K562 (cell line): Measurements from ENCODE around the gene ITK. TPM values are rescaled to one million over a fixed set of nuclear protein-coding genes. Genes with fewer than 3 reads are reported as not detected.
A peak's percentile ranks its signal among the peaks of the same experiment; 100 is the strongest.

ENCODE experiments used
- BCOR ChIP-seq: fragments of 450-650 bp; IDR thresholded peaks from 2 replicates; pipeline ENCODE4 v1.6.1; 2016
- CLOCK ChIP-seq: fragments of 250-450 bp; sonication (Bioruptor Pico); IDR thresholded peaks from 2 replicates; pipeline ENCODE4 v1.4.0; 2020; ENCODE audit warnings: mild to moderate bottlenecking, moderate library complexity, borderline replicate concordance
- ERF ChIP-seq: fragments of 450-650 bp; formaldehyde crosslinking; IDR thresholded peaks from 2 replicates; pipeline ENCODE4 v1.4.0; 2020; ENCODE audit warnings: mild to moderate bottlenecking, mixed read lengths
- FOSL1 ChIP-seq: fragments of 200-800 bp; sonication (Bioruptor generic); conservative IDR thresholded peaks from 2 replicates; pipeline ENCODE4 v1.6.1; 2016; ENCODE audit warnings: missing genetic modification characterization, missing compliant biosample characterization
- HOMEZ ChIP-seq: fragments of 250-450 bp; sonication (Bioruptor Pico); IDR thresholded peaks from 2 replicates; pipeline ENCODE4 v1.4.0; 2020; ENCODE audit warnings: mild to moderate bottlenecking, moderate library complexity
- ID3 ChIP-seq, 2 experiments: fragments of 250-450 bp in 1 of 2; fragments of 450-650 bp in 1 of 2; sonication (Bioruptor Pico) in 1 of 2; IDR thresholded peaks; 2 replicates each; pipeline versions ENCODE4 v1.6.1 to v1.8.0; 2016 to 2021; ENCODE audit warnings: mild to moderate bottlenecking in 2 of 2, moderate library complexity in 2 of 2, missing compliant biosample characterization in 1 of 2, missing genetic modification characterization in 1 of 2
- IRF2 ChIP-seq: sonication (generic); formaldehyde crosslinking; IDR thresholded peaks from 2 replicates; pipeline ENCODE4 v1.8.1; 2022; ENCODE audit warnings: mild to moderate bottlenecking, missing genetic modification reagents
- JUND ChIP-seq, 2 experiments: IDR thresholded peaks; 2 replicates in 1 of 2; 3 replicates in 1 of 2; pipeline ENCODE4 v1.6.1; 2011; ENCODE audit warnings: borderline replicate concordance in 2 of 2, low read depth in 2 of 2, low read length in 2 of 2, improper control_type of control experiment in 1 of 2, missing biosample characterization in 1 of 2, missing genetic modification characterization in 1 of 2, missing genetic modification reagents in 1 of 2
- KAT2B ChIP-seq: IDR thresholded peaks from one replicate; pipeline ENCODE4 v1.6.1; 2012; ENCODE audit warnings: low read depth, mild to moderate bottlenecking, control low read depth, inconsistent platforms, low read length, moderate library complexity
- KDM5B ChIP-seq: fragments of 200-600 bp; sonication (generic); IDR thresholded peaks from 2 replicates; pipeline ENCODE4 v1.6.1; 2012; ENCODE audit warnings: low read depth, mild to moderate bottlenecking, moderate library complexity, low read length, control low read depth, inconsistent platforms; ENCODE audit not compliant: insufficient replicate concordance
- MCM5 ChIP-seq: fragments of 450-650 bp; IDR thresholded peaks from 2 replicates; pipeline ENCODE4 v1.6.1; 2016; ENCODE audit warnings: low read depth
- MYC ChIP-seq, 2 experiments: fragments of 250-450 bp in 1 of 2; sonication (Bioruptor Pico) in 1 of 2; IDR thresholded peaks; 2 replicates each; pipeline versions ENCODE4 v1.5.1 to v1.6.1; 2012 to 2021; ENCODE audit warnings: low read depth in 2 of 2, borderline replicate concordance in 1 of 2, improper control_type of control experiment in 1 of 2, low read length in 1 of 2, mild to moderate bottlenecking in 1 of 2, moderate library complexity in 1 of 2
- POLR2AphosphoS5 ChIP-seq: IDR thresholded peaks from 2 replicates; pipeline ENCODE4 v1.6.1; 2011; ENCODE audit warnings: mild to moderate bottlenecking, low read depth, low read length, moderate library complexity; ENCODE audit not compliant: control insufficient read depth, insufficient read depth
- RBM14 ChIP-seq: fragments of 200-400 bp; formaldehyde crosslinking; IDR thresholded peaks from 2 replicates; pipeline ENCODE4 v1.6.1; 2018; ENCODE audit warnings: low read depth, mild to moderate bottlenecking, low read length, moderate library complexity, borderline replicate concordance; ENCODE audit not compliant: insufficient read depth
- SAFB2 ChIP-seq: fragments of 200-400 bp; formaldehyde crosslinking; IDR thresholded peaks from 2 replicates; pipeline ENCODE4 v1.6.1; 2018; ENCODE audit warnings: borderline replicate concordance, low read length, low read depth, moderate library complexity; ENCODE audit not compliant: severe bottlenecking
- SMAD1 ChIP-seq: fragments of 150-350 bp; IDR thresholded peaks from 2 replicates; pipeline ENCODE4 v1.6.1; 2014; ENCODE audit warnings: low read length, low read depth; ENCODE audit not compliant: partially characterized antibody
- SNAPC5 ChIP-seq: fragments of 250-450 bp; sonication (Bioruptor Pico); IDR thresholded peaks from 2 replicates; pipeline ENCODE4 v1.8.0; 2021; ENCODE audit warnings: moderate library complexity, mild to moderate bottlenecking, inconsistent platforms
- TEAD1 ChIP-seq, 2 experiments: fragments of 450-650 bp in 1 of 2; sonication (generic) in 1 of 2; formaldehyde crosslinking; IDR thresholded peaks; 2 replicates each; pipeline versions ENCODE4 v1.4.0 to v1.8.0; 2020 to 2022; ENCODE audit warnings: mild to moderate bottlenecking in 2 of 2, missing genetic modification reagents in 1 of 2
- TOE1 ChIP-seq, 2 experiments: fragments of 450-650 bp in 1 of 2; sonication (generic) in 1 of 2; formaldehyde crosslinking in 1 of 2; IDR thresholded peaks; 2 replicates each; pipeline versions ENCODE4 v1.7.1 to v1.8.0; 2016 to 2022; ENCODE audit warnings: borderline replicate concordance in 2 of 2, mild to moderate bottlenecking in 2 of 2, antibody characterized with exemption in 1 of 2, inconsistent platforms in 1 of 2, low read depth in 1 of 2, missing genetic modification reagents in 1 of 2, moderate library complexity in 1 of 2
- ZNF41 ChIP-seq: fragments of 250-450 bp; sonication (Bioruptor Pico); conservative IDR thresholded peaks from 2 replicates; pipeline ENCODE4 v1.4.0; 2020; ENCODE audit warnings: mild to moderate bottlenecking
- ZNF445 ChIP-seq: fragments of 250-450 bp; sonication (Bioruptor Pico); IDR thresholded peaks from 2 replicates; pipeline ENCODE4 v1.4.0; 2020; ENCODE audit warnings: low read depth, mild to moderate bottlenecking, moderate library complexity
- polyA plus RNA-seq, 8 experiments: library from polyadenylated mRNA; depleted of rRNA in 4 of 8; stranded (reverse) in 5 of 8; unstranded in 3 of 8; fragments of >200 nt; fragmentation: Nextera tagmentation in 2 of 8; fragmentation: Illumina TruSeq in 1 of 8; extraction: Ambion mirVana in 2 of 8; extraction: Trizol in 1 of 8; gene quantifications; 2 replicates each; pipeline versions ENCODE4 v1.2.1 to v1.2.3, GENCODE V29; 2011 to 2014; ENCODE audit warnings: inconsistent platforms in 1 of 8, missing spikeins in 1 of 8
- total RNA-seq, 7 experiments: library from RNA; depleted of rRNA in 6 of 7; stranded (reverse); fragments of >200 nt in 6 of 7; fragmentation: Illumina TruSeq in 2 of 7; extraction: Trizol in 2 of 7; gene quantifications; 2 replicates each; pipeline versions ENCODE4 v1.2.1 to v1.2.3, GENCODE V29; 2011 to 2021; ENCODE audit warnings: low replicate concordance in 1 of 7

Gene ITK
- total and polyA plus RNA-seq, 9 of the 15 experiments (the other 6 are each of a cell fraction or from before 2014, with no cell fraction given) = 0.04 to 0.75 TPM; not detected in 7

GRCh38 chr5:157271740-157272271 lies 91.2 kb downstream of the ITK start (continued):
- TF ChIP-seq TEAD1 (CRISPR knock-in tag; IDR thresholded peaks at IDR 0.05) (no peak), FOSL1 (no peak), SMAD1 (no peak), RBM14 (no peak), SNAPC5 (no peak), KAT2B (no peak), POLR2AphosphoS5 (no peak), TOE1 (IDR thresholded peaks at IDR 0.05; ENCODE audit: borderline replicate concordance) (no peak), TOE1 (CRISPR knock-in tag; IDR thresholded peaks at IDR 0.05; ENCODE audit: borderline replicate concordance, low read depth) (no peak), CLOCK (CRISPR knock-in tag) (no peak), MYC (IDR thresholded peaks at IDR 0.05; ENCODE audit: low read depth, low read length) (no peak), MYC (CRISPR knock-in tag; IDR thresholded peaks at IDR 0.05; ENCODE audit: borderline replicate concordance, low read depth) (peak; percentile 81; the same call in 1 of the 2 replicates), ZNF41 (CRISPR knock-in tag) (peak; percentile 11; the same call in 1 of the 2 replicates), ID3 (CRISPR knock-in tag; IDR thresholded peaks at IDR 0.05) (no peak), ID3 (tag; IDR thresholded peaks at IDR 0.05) (no peak), KDM5B (no peak), ERF (CRISPR knock-in tag) (0 out of 2 replicates have a peak, but pooled peaks have one; percentile 43), ZNF445 (no peak), JUND (IDR thresholded peaks at IDR 0.05; ENCODE audit: borderline replicate concordance, low read depth, low read length) (no peak), JUND (tag; IDR thresholded peaks at IDR 0.05; ENCODE audit: borderline replicate concordance, low read depth, low read length) (no peak), BCOR (no peak), HOMEZ (no peak), IRF2 (CRISPR knock-in tag) (no peak), SAFB2 (no peak), MCM5 (no peak)
